ENCODE data around the gene CELA3A.
"Not testable (repeated sequence)": the region's sequence is repeated elsewhere in the genome, so short reads cannot be mapped to it uniquely, and the experiment has no call there.

The CELA3A gene

GRCh38 chr1:21966247-21967000 is 35.0 kb upstream of the CELA3A start:
- H3K4me3 ChIP-seq (ENCODE audit: severe bottlenecking): no peak overlapping the region
- H3K27ac ChIP-seq (ENCODE audit: poor library complexity, severe bottlenecking): peak overlapping the region; percentile 11
- ATAC-seq (ENCODE audit: low read depth) (peak; percentile 82), DNase-seq (ENCODE audit: low spot score) (no peak)
- no peaks in the 10 kb centered on the region for H3K9me3 ChIP-seq (ENCODE audit: severe bottlenecking)
- TF ChIP-seq, protein P1, sequence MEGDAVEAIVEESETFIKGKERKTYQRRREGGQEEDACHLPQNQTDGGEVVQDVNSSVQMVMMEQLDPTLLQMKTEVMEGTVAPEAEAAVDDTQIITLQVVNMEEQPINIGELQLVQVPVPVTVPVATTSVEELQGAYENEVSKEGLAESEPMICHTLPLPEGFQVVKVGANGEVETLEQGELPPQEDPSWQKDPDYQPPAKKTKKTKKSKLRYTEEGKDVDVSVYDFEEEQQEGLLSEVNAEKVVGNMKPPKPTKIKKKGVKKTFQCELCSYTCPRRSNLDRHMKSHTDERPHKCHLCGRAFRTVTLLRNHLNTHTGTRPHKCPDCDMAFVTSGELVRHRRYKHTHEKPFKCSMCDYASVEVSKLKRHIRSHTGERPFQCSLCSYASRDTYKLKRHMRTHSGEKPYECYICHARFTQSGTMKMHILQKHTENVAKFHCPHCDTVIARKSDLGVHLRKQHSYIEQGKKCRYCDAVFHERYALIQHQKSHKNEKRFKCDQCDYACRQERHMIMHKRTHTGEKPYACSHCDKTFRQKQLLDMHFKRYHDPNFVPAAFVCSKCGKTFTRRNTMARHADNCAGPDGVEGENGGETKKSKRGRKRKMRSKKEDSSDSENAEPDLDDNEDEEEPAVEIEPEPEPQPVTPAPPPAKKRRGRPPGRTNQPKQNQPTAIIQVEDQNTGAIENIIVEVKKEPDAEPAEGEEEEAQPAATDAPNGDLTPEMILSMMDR (IDR thresholded peaks at IDR 0.05; ENCODE audit: poor library complexity, severe bottlenecking): no peak
- H3K4me1 ChIP-seq (ENCODE audit: insufficient read depth, poor library complexity, severe bottlenecking): peaks cover 14% of the 10 kb centered on the region
- H3K36me3 ChIP-seq (ENCODE audit: low read depth): no peaks in the 10 kb centered on the region
- H3K27me3 ChIP-seq (ENCODE audit: insufficient read depth, poor library complexity, severe bottlenecking): no peaks in the 10 kb centered on the region

GRCh38 chr1:21967216-21967615 is 34.2 kb upstream of the CELA3A start:
- not testable (repeated sequence) for ATAC-seq (ENCODE audit: low read depth); H3K27ac ChIP-seq (ENCODE audit: poor library complexity, severe bottlenecking); H3K36me3 ChIP-seq (ENCODE audit: low read depth); DNase-seq (ENCODE audit: low spot score); H3K9me3 ChIP-seq (ENCODE audit: severe bottlenecking); H3K27me3 ChIP-seq (ENCODE audit: insufficient read depth, poor library complexity, severe bottlenecking); H3K4me3 ChIP-seq (ENCODE audit: severe bottlenecking)
- peaks cover 14% of the 10 kb centered on the region for H3K4me1 ChIP-seq (ENCODE audit: insufficient read depth, poor library complexity, severe bottlenecking)

DNA sequence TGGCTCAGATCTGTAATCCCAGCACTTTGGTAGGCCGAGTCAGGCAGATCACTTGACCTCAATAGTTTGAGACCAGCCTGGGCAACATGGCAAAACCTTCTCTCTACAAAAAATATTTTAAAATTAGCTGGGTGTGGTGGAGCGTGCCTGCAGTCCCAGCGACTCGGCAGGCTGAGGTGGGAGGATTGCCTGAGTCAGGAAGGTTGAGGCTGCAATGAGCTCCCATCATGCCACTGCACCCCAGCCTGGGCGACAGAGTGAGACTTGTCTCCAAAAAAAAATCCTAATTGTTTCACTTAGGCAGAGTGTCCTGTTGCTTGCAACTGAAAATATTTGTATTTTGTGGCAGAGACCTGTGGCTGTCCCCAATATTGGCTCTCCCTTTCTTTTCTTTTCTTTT is 32.4 kb upstream of the CELA3A start:
- ATAC-seq (ENCODE audit: low read depth): not testable (repeated sequence)

GRCh38 chr1:21970523-21970922 is 30.9 kb upstream of the CELA3A start:
- not testable (repeated sequence) for H3K27me3 ChIP-seq (ENCODE audit: insufficient read depth, poor library complexity, severe bottlenecking); H3K36me3 ChIP-seq (ENCODE audit: low read depth); H3K27ac ChIP-seq (ENCODE audit: poor library complexity, severe bottlenecking); H3K4me3 ChIP-seq (ENCODE audit: severe bottlenecking); ATAC-seq (ENCODE audit: low read depth); H3K9me3 ChIP-seq (ENCODE audit: severe bottlenecking); DNase-seq (ENCODE audit: low spot score)
- H3K4me1 ChIP-seq (ENCODE audit: insufficient read depth, poor library complexity, severe bottlenecking): peaks cover 13% of the 10 kb centered on the region

More for the DNA sequence above, 32.4 kb upstream of the CELA3A start:
- H3K36me3 ChIP-seq (ENCODE audit: low read depth); H3K9me3 ChIP-seq (ENCODE audit: severe bottlenecking); H3K27ac ChIP-seq (ENCODE audit: poor library complexity, severe bottlenecking); DNase-seq (ENCODE audit: low spot score); H3K4me3 ChIP-seq (ENCODE audit: severe bottlenecking); H3K27me3 ChIP-seq (ENCODE audit: insufficient read depth, poor library complexity, severe bottlenecking): not testable (repeated sequence)
- peaks cover 14% of the 10 kb centered on the region for H3K4me1 ChIP-seq (ENCODE audit: insufficient read depth, poor library complexity, severe bottlenecking)

- not testable (repeated sequence) for DNase-seq (ENCODE audit: low spot score); H3K4me1 ChIP-seq (ENCODE audit: insufficient read depth, poor library complexity, severe bottlenecking); H3K36me3 ChIP-seq (ENCODE audit: low read depth); H3K4me3 ChIP-seq (ENCODE audit: severe bottlenecking); H3K9me3 ChIP-seq (ENCODE audit: severe bottlenecking); ATAC-seq (ENCODE audit: low read depth); H3K27me3 ChIP-seq (ENCODE audit: insufficient read depth, poor library complexity, severe bottlenecking); H3K27ac ChIP-seq (ENCODE audit: poor library complexity, severe bottlenecking)
These were observed 28.4 kb upstream of the CELA3A start for GRCh38 chr1:21972973-21973441.

DNA sequence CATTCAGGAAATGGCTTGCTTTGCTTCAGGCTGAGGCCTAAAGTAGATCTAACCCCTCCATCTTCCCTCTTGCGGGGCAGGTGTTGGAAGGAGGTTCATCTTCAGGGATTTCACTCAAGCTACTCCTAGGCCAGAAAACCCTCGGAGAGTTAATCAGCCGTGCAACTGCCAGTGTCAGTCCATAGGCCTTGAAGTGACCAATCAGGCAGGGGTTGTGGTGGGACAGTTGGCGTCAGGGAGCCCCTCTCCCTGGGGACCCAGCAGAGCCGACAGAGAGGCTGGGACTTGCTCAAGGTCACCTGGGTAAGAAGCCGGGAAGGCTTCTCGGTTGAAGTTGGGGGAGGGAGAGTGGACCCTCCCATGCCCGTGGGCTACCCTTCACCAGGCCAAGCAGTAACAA is 27.5 kb upstream of the CELA3A start:
- DNase-seq (ENCODE audit: low spot score); H3K9me3 ChIP-seq (ENCODE audit: severe bottlenecking); H3K4me3 ChIP-seq (ENCODE audit: severe bottlenecking); H3K36me3 ChIP-seq (ENCODE audit: low read depth); H3K27me3 ChIP-seq (ENCODE audit: insufficient read depth, poor library complexity, severe bottlenecking); H3K27ac ChIP-seq (ENCODE audit: poor library complexity, severe bottlenecking); ATAC-seq (ENCODE audit: low read depth); H3K4me1 ChIP-seq (ENCODE audit: insufficient read depth, poor library complexity, severe bottlenecking): not testable (repeated sequence)

GRCh38 chr1:21974699-21975098 is 26.8 kb upstream of the CELA3A start:
- not testable (repeated sequence) for H3K36me3 ChIP-seq (ENCODE audit: low read depth); DNase-seq (ENCODE audit: low spot score); H3K27me3 ChIP-seq (ENCODE audit: insufficient read depth, poor library complexity, severe bottlenecking); H3K4me3 ChIP-seq (ENCODE audit: severe bottlenecking); H3K4me1 ChIP-seq (ENCODE audit: insufficient read depth, poor library complexity, severe bottlenecking); H3K9me3 ChIP-seq (ENCODE audit: severe bottlenecking); H3K27ac ChIP-seq (ENCODE audit: poor library complexity, severe bottlenecking)
- peak; percentile 98 for ATAC-seq (ENCODE audit: low read depth)

DNA sequence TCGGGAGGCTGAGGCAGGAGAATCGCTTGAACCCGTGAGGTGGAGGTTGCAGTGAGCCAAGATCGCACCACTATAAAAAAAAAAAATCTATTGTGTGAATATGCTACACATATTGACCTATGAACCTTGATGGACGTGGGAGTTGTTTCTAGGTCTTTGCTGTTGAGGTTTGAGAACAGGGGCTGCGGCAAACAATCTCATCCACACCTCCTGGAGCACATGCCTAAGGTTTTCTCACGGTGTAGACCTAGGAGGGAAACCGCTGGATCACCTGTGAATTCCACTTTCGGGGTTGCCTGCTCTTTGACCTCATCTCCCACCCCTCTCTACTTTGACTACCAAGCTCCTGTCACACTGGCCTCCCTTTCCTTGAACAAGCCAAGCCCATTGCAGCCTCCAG is 26.2 kb upstream of the CELA3A start:
- H3K36me3 ChIP-seq (ENCODE audit: low read depth); H3K4me3 ChIP-seq (ENCODE audit: severe bottlenecking); DNase-seq (ENCODE audit: low spot score); ATAC-seq (ENCODE audit: low read depth); H3K27me3 ChIP-seq (ENCODE audit: insufficient read depth, poor library complexity, severe bottlenecking); H3K27ac ChIP-seq (ENCODE audit: poor library complexity, severe bottlenecking); H3K4me1 ChIP-seq (ENCODE audit: insufficient read depth, poor library complexity, severe bottlenecking); H3K9me3 ChIP-seq (ENCODE audit: severe bottlenecking): not testable (repeated sequence)

- not testable (repeated sequence) for H3K4me3 ChIP-seq (ENCODE audit: severe bottlenecking); H3K36me3 ChIP-seq (ENCODE audit: low read depth); H3K9me3 ChIP-seq (ENCODE audit: severe bottlenecking); H3K27me3 ChIP-seq (ENCODE audit: insufficient read depth, poor library complexity, severe bottlenecking); H3K4me1 ChIP-seq (ENCODE audit: insufficient read depth, poor library complexity, severe bottlenecking); H3K27ac ChIP-seq (ENCODE audit: poor library complexity, severe bottlenecking); DNase-seq (ENCODE audit: low spot score); ATAC-seq (ENCODE audit: low read depth)
These were observed 24.7 kb upstream of the CELA3A start, which contains the start of gene CELA3B for GRCh38 chr1:21976703-21977239. Gene CELA3B, plus strand, starts transcription at chr1:21977022. Its CDS starts 18 bp downstream, at chr1:21977040.

DNA sequence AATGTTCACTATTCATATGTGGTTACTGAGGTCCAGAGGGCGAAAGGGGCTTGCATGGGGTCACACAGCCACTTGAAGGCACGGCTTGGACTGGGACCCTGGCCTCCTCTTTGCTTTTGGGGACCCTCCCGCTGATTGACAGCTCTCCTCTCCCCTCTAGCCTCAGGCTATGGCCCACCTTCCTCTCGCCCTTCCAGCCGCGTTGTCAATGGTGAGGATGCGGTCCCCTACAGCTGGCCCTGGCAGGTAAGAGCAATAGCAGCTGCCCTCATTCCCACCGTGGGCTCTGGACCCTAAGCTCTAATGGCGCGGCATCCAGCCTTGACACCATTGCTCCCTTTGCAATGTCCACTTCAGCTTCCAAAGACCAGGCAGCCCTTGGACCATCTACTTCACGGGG is 23.2 kb upstream of the CELA3A start:
- H3K4me1 ChIP-seq (ENCODE audit: insufficient read depth, poor library complexity, severe bottlenecking); DNase-seq (ENCODE audit: low spot score); H3K36me3 ChIP-seq (ENCODE audit: low read depth); H3K27me3 ChIP-seq (ENCODE audit: insufficient read depth, poor library complexity, severe bottlenecking); H3K4me3 ChIP-seq (ENCODE audit: severe bottlenecking); ATAC-seq (ENCODE audit: low read depth); H3K9me3 ChIP-seq (ENCODE audit: severe bottlenecking); H3K27ac ChIP-seq (ENCODE audit: poor library complexity, severe bottlenecking): not testable (repeated sequence)

All from RWPE2 (cell line).